Stimulated activated CD8-positive, alpha-beta memory T cell treated with anti-CD3 and anti-CD28 coated beads, Interleukin-2, amount 100 ng/mL, for 1 hour (primary cell): ENCODE results near the gene C10orf90.

ENCODE experiments used
- DNase-seq, 2 donors: peaks; one replicate each; pipeline ENCODE4 v3.0.0-alpha.2; 2020; ENCODE audit warnings: low read depth in 2 of 2

The C10orf90 gene

GRCh38 chr10:126503392-126504062 lies 167.0 kb downstream of the C10orf90 start:
- DNase-seq = no peak

- no peak for DNase-seq
These were observed 168.1 kb downstream of the C10orf90 start for GRCh38 chr10:126502441-126502840.

GRCh38 chr10:126501828-126502227 lies 168.7 kb downstream of the C10orf90 start:
- no peak for DNase-seq

GRCh38 chr10:126500866-126501265 lies 169.6 kb downstream of the C10orf90 start:
- no peak for DNase-seq

GRCh38 chr10:126500185-126500584 lies 170.3 kb downstream of the C10orf90 start:
- DNase-seq = no peak

GRCh38 chr10:126499744-126500143 lies 170.7 kb downstream of the C10orf90 start:
- no peak for DNase-seq

GRCh38 chr10:126497672-126498071 lies 172.8 kb downstream of the C10orf90 start:
- DNase-seq = no peak

- no peak for DNase-seq
These were observed 173.5 kb downstream of the C10orf90 start for GRCh38 chr10:126496771-126497545.

- no peak for DNase-seq
These were observed 179.0 kb downstream of the C10orf90 start for GRCh38 chr10:126491476-126491875.

- DNase-seq = no peak
These were observed 189.3 kb downstream of the C10orf90 start for GRCh38 chr10:126481181-126481580.

GRCh38 chr10:126480648-126481047 lies 189.8 kb downstream of the C10orf90 start:
- DNase-seq = no peak

- DNase-seq = no peak
These were observed 191.1 kb downstream of the C10orf90 start for GRCh38 chr10:126479280-126479895.

GRCh38 chr10:126478546-126478945 lies 191.9 kb downstream of the C10orf90 start:
- no peak for DNase-seq

- no peak for DNase-seq
These were observed 194.2 kb downstream of the C10orf90 start for GRCh38 chr10:126476246-126476645.

- DNase-seq = no peak
These were observed 195.3 kb downstream of the C10orf90 start for GRCh38 chr10:126475074-126475691.

GRCh38 chr10:126474031-126474430 lies 196.5 kb downstream of the C10orf90 start:
- no peak for DNase-seq

- DNase-seq = no peak
These were observed 199.5 kb downstream of the C10orf90 start for GRCh38 chr10:126470991-126471390.

- no peak for DNase-seq
These were observed 200.8 kb downstream of the C10orf90 start for GRCh38 chr10:126469692-126470091.

GRCh38 chr10:126468876-126469643 lies 201.4 kb downstream of the C10orf90 start:
- no peak for DNase-seq

- DNase-seq = no peak
These were observed 202.0 kb downstream of the C10orf90 start for GRCh38 chr10:126468467-126468866.

GRCh38 chr10:126465771-126466170 lies 204.7 kb downstream of the C10orf90 start:
- no peak for DNase-seq

- DNase-seq = no peak
These were observed 207.2 kb downstream of the C10orf90 start for GRCh38 chr10:126463286-126463685.
